ENCODE data around the gene LCT. TPM values are rescaled to one million over a fixed set of nuclear protein-coding genes. Genes with fewer than 3 reads are reported as not detected.

The LCT gene
- total and polyA plus RNA-seq, 2 of the 13 experiments (the other 11 are each of a cell fraction or from before 2014, with no cell fraction given) = not detected

- TF ChIP-seq ZNF280D (CRISPR knock-in tag; IDR thresholded peaks at IDR 0.05) (peak; percentile 72; the same call in 1 of the 2 replicates), GATAD1 (CRISPR knock-in tag; IDR thresholded peaks at IDR 0.05) (peak; percentile 80), HNRNPH1 (optimal IDR thresholded peaks at IDR 0.05; ENCODE audit: low read depth, low read length) (no peak), ZNF512B (CRISPR knock-in tag; IDR thresholded peaks at IDR 0.05; ENCODE audit: borderline replicate concordance) (no peak), ZNF670 (CRISPR knock-in tag; IDR thresholded peaks at IDR 0.05; ENCODE audit: borderline replicate concordance) (peak; percentile 32; the same call in 1 of the 2 replicates), HBP1 (CRISPR knock-in tag; IDR thresholded peaks at IDR 0.05; ENCODE audit: low read depth) (0 out of 2 replicates have a peak, but pooled peaks have one; percentile 8), HES4 (CRISPR knock-in tag; IDR thresholded peaks at IDR 0.05; ENCODE audit: borderline replicate concordance) (peak; percentile 92; the same call in 1 of the 2 replicates), MED1 (CRISPR knock-in tag; IDR thresholded peaks at IDR 0.05) (peak; percentile 76), HMGXB4 (CRISPR knock-in tag; IDR thresholded peaks at IDR 0.05; ENCODE audit: borderline replicate concordance in 1 of 2, low read depth in 1 of 2) (peak; percentile 77 to 96; a peak in 3 of 4 replicates), ZNF564 (CRISPR knock-in tag; IDR thresholded peaks at IDR 0.05) (peak; percentile 83), ZNF101 (CRISPR knock-in tag; IDR thresholded peaks at IDR 0.05; ENCODE audit: borderline replicate concordance, low read depth) (0 out of 2 replicates have a peak, but pooled peaks have one; percentile 4), ZNF354B (CRISPR knock-in tag; IDR thresholded peaks at IDR 0.05) (0 out of 2 replicates have a peak, but pooled peaks have one; percentile 44), THAP7 (CRISPR knock-in tag; IDR thresholded peaks at IDR 0.05) (peak; percentile 97), SMARCE1 (IDR thresholded peaks at IDR 0.05; ENCODE audit: borderline replicate concordance) (no peak)
These were observed 95.3 kb downstream of the LCT start, which contains the start of gene UBXN4 (continued) for GRCh38 chr2:135741395-135742324.

All from HepG2 (cell line).